ENCODE measurements around the gene PDSS2. TPM values are rescaled to one million over a fixed set of nuclear protein-coding genes. Genes with fewer than 3 reads are reported as not detected.

PDSS2 gene
- total RNA-seq, 4 donors from 2014 or later, result 4.3 to 14.7 (median 12.1) TPM

DNA sequence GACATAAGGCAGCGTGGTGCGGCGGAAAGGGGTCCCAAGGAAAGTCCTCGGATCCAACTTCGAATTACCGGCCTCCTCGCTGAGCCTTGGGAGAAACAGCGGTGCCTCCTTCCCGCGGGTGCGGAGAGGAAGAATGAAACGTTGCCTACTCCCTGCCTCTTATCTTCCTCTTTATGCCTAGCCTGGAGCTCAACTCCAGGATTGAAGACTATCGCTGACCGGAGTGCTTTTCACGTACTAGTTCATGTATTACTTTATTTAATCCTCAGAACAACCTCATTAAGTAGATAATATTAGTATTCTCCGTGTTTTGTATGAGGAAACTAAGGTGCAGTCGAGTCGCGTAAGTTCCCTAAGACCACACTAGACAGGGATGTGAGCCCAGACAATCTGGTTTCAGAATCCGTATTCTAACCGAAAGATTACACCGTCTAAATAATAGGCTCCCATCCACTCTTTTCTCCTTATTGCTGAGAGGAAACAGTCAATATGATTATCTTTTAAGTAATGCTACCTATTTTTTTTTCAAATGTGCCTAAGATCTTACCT, 793 bp upstream of the PDSS2 start:
- H3K36me3 ChIP-seq, result no peaks in the 10 kb centered on the region
- H3K4me3 ChIP-seq, result peak overlapping the region; percentile 85
- TF ChIP-seq POLR2AphosphoS5 (IDR thresholded peaks at IDR 0.05), result no peak
- peaks cover 15% of the 10 kb centered on the region for H3K4me1 ChIP-seq
- DNase-seq (ENCODE audit: low spot score in 2 of 2), result no peak
- peak overlapping the region; percentile 88 for H3K27ac ChIP-seq
- H3K27me3 ChIP-seq, result no peaks in the 10 kb centered on the region
- no peaks in the 10 kb centered on the region for H3K9me3 ChIP-seq
- 30% methylated on average over 22 of the region's 22 CpGs for WGBS

GRCh38 chr6:107458672-107459282, 587 bp downstream of the PDSS2 start:
- Histone ChIP-seq H3K9me3 (no peaks in the 10 kb centered on the region), H3K4me3 (peak overlapping the region; percentile 85), H3K4me1 (peaks cover 15% of the 10 kb centered on the region), H3K27me3 (no peaks in the 10 kb centered on the region), H3K36me3 (no peaks in the 10 kb centered on the region), H3K27ac (peak overlapping the region; percentile 88)
- under 1% methylated on average over 29 of the region's 29 CpGs for WGBS
- no peak for TF ChIP-seq POLR2AphosphoS5 (IDR thresholded peaks at IDR 0.05)
- peak in 1 of 2 donors; percentile 69 for DNase-seq (ENCODE audit: low spot score in 2 of 2)

- Histone ChIP-seq H3K27me3 (no peaks in the 10 kb centered on the region), H3K27ac (no peak overlapping the region), H3K4me1 (no peaks in the 10 kb centered on the region), H3K9me3 (peaks cover 11% of the 10 kb centered on the region), H3K36me3 (peaks cover 4% of the 10 kb centered on the region), H3K4me3 (no peak overlapping the region)
- TF ChIP-seq, protein P1, sequence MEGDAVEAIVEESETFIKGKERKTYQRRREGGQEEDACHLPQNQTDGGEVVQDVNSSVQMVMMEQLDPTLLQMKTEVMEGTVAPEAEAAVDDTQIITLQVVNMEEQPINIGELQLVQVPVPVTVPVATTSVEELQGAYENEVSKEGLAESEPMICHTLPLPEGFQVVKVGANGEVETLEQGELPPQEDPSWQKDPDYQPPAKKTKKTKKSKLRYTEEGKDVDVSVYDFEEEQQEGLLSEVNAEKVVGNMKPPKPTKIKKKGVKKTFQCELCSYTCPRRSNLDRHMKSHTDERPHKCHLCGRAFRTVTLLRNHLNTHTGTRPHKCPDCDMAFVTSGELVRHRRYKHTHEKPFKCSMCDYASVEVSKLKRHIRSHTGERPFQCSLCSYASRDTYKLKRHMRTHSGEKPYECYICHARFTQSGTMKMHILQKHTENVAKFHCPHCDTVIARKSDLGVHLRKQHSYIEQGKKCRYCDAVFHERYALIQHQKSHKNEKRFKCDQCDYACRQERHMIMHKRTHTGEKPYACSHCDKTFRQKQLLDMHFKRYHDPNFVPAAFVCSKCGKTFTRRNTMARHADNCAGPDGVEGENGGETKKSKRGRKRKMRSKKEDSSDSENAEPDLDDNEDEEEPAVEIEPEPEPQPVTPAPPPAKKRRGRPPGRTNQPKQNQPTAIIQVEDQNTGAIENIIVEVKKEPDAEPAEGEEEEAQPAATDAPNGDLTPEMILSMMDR (IDR thresholded peaks at IDR 0.05), result no peak
- TF ChIP-seq POLR2A (IDR thresholded peaks at IDR 0.05) (no peak), EP300 (IDR thresholded peaks at IDR 0.05) (no peak), POLR2AphosphoS5 (IDR thresholded peaks at IDR 0.05) (no peak)
- 63% methylated on average over 1 of the region's 1 CpG for WGBS
- no peak for DNase-seq (ENCODE audit: low spot score in 2 of 2)
Observed at GRCh38 chr6:107448776-107449175, 10.6 kb downstream of the PDSS2 start.

DNA sequence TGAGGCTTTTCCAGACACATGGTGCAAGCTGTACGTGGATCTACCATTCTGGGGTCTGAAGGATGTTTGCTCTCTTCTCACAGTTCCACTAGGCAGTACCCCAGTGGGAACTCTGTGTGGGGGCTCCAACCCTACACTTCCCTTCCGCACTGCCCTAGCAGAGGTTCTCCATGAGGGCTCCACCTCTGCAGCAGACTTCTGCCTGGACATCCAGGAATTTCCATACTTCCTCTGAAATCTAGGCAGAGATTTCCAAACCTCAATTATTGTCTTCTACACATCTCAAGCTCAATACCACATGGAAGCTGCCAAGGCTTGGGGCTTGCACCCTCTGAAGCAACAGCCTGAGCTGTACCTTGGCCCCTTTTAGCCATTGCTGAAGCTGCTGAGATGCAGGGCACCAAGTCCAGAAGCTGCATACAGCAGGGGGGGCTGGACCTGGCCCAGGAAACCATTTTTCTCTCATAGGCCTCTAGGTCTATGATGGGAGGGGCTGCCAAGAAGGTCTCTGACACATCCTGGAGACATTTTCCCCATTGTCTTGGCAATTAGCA, 11.6 kb downstream of the PDSS2 start:
- Histone ChIP-seq H3K27ac (no peak overlapping the region), H3K4me3 (no peak overlapping the region), H3K4me1 (no peaks in the 10 kb centered on the region), H3K36me3 (peaks cover 4% of the 10 kb centered on the region), H3K9me3 (peaks cover 11% of the 10 kb centered on the region), H3K27me3 (no peaks in the 10 kb centered on the region)
- TF ChIP-seq, protein P1 (IDR thresholded peaks at IDR 0.05), result no peak
- TF ChIP-seq POLR2AphosphoS5 (IDR thresholded peaks at IDR 0.05), result no peak
- DNase-seq (ENCODE audit: low spot score in 2 of 2), result no peak
- 95% methylated on average over 2 of the region's 2 CpGs for WGBS

- TF ChIP-seq, protein P1 (IDR thresholded peaks at IDR 0.05), result no peak
- TF ChIP-seq EP300 (IDR thresholded peaks at IDR 0.05) (no peak), POLR2AphosphoS5 (IDR thresholded peaks at IDR 0.05) (no peak), POLR2A (IDR thresholded peaks at IDR 0.05) (no peak)
- no peak for DNase-seq (ENCODE audit: low spot score in 2 of 2)
Observed at GRCh38 chr6:107444277-107444676, 15.1 kb downstream of the PDSS2 start.

GRCh38 chr6:107443608-107444267, 15.6 kb downstream of the PDSS2 start:
- no peak for TF ChIP-seq EP300 (IDR thresholded peaks at IDR 0.05)
- no peak for TF ChIP-seq POLR2A (IDR thresholded peaks at IDR 0.05)
- TF ChIP-seq, protein P1 (IDR thresholded peaks at IDR 0.05), result no peak
- TF ChIP-seq POLR2AphosphoS5 (IDR thresholded peaks at IDR 0.05), result no peak
- peaks cover 11% of the 10 kb centered on the region for H3K9me3 ChIP-seq
- H3K36me3 ChIP-seq, result peaks cover 4% of the 10 kb centered on the region
- WGBS, result 88% methylated on average over 7 of the region's 7 CpGs
- H3K27ac ChIP-seq, result no peak overlapping the region
- H3K27me3 ChIP-seq, result no peaks in the 10 kb centered on the region
- no peak for DNase-seq (ENCODE audit: low spot score in 2 of 2)
- no peaks in the 10 kb centered on the region for H3K4me1 ChIP-seq
- no peak overlapping the region for H3K4me3 ChIP-seq

More at GRCh38 chr6:107444277-107444676, 15.1 kb downstream of the PDSS2 start:
- Histone ChIP-seq H3K4me1 (no peaks in the 10 kb centered on the region), H3K36me3 (peaks cover 4% of the 10 kb centered on the region), H3K27me3 (no peaks in the 10 kb centered on the region), H3K4me3 (no peak overlapping the region), H3K27ac (no peak overlapping the region), H3K9me3 (peaks cover 11% of the 10 kb centered on the region)
- 88% methylated on average over 1 of the region's 1 CpG for WGBS

All from suprapubic skin (tissue), 4 donors.